IPS-NIHi11 (cell line): ENCODE data around the gene FGFBP2.
"Not testable (repeated sequence)": the region's sequence is repeated elsewhere in the genome, so short reads cannot be mapped to it uniquely, and the experiment has no call there.

Experiments
- DNase-seq: peaks from one replicate; pipeline ENCODE4 v3.0.0; 2012; ENCODE audit warnings: mixed read lengths, low spot score

The FGFBP2 gene

DNA sequence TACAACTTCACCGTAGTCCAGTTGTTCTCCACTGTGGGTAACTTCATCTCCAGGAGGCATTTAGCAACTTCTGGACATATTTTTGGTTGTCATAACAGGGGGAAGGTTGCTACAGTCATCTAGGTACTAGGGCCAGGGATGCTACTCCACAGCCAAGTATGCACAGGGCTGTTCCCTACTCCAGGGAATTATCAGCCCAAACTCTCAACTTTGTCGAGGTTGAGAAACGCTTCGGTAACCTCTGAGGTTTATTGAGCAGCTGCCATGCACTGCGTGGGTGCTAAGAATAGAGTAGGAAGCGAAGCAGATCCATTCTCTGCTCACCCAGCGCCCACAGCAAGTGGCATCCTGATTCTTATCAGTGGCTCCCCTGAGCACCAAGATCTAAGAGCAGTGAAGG, 32.7 kb downstream of the FGFBP2 start:
- no peak for DNase-seq

DNA sequence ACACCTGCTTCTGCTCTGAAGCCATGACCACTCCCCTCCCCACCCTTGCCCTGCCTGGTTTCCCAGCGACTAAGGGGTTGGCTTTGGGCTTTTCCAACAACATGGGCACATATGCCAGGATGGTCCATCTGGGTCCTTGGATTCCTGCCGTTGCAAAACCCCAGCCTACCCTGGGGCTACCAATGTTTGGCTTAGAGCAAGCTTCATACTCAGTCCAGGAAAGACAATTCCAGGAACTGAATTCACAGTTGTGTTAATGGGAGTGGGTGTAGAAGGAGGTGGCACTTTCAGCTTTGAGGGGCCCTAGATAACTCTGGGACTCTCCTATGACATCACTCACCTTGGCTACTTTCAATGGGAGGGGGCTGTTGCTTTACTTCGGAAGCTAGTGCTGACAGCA, 33.4 kb downstream of the FGFBP2 start:
- DNase-seq = no peak

DNA sequence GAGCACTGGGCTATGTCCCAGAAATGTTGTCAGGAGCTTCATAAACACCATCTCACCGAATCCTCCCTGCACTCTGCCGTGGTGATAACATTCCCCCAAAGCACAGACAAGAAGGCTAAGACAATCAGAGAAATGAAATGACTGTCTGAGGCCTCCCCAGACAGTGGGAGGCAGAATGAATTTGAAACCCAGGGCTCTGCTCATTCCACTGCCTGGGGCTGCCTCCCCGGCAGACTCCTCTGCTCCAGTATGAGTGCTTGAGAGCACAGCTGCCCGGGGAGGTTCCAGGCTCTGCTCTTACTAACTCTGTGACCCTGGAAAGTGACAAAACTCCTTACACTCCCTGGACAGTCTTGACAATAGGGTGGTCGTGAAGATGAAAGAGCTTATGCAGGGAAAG, 34.1 kb downstream of the FGFBP2 start:
- no peak for DNase-seq

DNA sequence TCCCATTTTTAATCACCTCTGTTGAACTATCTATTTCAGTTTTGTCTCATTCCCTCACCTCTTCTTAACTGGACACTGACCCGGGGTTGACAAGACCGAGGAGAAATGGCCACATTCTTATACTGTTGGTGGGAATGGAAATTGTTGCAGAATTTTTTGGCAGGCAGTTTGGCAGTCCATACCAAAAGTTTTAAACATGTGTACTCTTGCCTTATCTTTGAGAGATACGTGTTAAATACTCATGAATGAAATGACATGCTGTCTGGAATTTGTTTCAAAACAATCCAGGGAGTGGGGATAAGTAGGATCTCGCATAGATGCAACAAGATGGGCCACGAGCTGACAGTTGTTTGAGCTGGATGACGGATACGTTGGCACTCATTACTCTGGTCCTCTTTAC, 36.5 kb downstream of the FGFBP2 start:
- DNase-seq = no peak

- no peak for DNase-seq
Measured at GRCh38 chr4:15925830-15926229, 37.1 kb downstream of the FGFBP2 start.

GRCh38 chr4:15921592-15921932, 41.4 kb downstream of the FGFBP2 start:
- DNase-seq = no peak

- DNase-seq = no peak
Measured at GRCh38 chr4:15920723-15921591, 42.0 kb downstream of the FGFBP2 start.

DNA sequence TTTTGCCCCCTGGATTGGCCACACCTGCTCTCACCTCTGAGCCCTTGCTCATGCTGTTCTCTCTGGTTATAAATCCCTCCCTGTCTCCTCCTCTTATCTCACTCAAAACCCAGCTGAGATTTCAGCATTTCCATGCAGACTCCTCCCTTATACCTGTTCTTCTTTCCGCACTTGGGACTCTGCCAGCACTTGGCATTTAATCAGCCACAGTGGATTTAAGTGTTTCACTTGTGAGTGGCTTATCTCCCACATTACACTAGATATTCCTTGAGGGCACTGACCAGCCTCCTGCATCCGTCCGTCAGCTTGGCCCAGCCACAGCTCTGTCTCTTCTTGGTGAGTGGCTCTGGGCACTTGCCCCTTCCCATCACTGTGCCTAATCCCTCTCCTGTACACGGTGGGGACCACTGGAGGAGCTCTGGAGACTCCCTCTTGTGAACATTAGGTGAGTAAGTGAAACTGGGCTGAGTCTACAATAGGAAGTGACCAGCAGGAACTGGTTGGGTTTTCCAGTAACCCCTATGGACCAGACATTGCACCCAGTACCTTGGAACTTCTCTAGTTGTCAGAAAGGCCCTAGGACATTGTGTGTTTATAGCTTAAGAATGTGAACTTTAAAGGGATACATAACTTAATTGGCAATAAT, 44.4 kb downstream of the FGFBP2 start:
- DNase-seq = no peak

GRCh38 chr4:15917297-15917696, 45.7 kb downstream of the FGFBP2 start:
- no peak for DNase-seq

- DNase-seq = not testable (repeated sequence)
Measured at GRCh38 chr4:15916358-15916757, 46.6 kb downstream of the FGFBP2 start.

GRCh38 chr4:15914736-15915135, 48.2 kb downstream of the FGFBP2 start:
- DNase-seq = no peak

DNA sequence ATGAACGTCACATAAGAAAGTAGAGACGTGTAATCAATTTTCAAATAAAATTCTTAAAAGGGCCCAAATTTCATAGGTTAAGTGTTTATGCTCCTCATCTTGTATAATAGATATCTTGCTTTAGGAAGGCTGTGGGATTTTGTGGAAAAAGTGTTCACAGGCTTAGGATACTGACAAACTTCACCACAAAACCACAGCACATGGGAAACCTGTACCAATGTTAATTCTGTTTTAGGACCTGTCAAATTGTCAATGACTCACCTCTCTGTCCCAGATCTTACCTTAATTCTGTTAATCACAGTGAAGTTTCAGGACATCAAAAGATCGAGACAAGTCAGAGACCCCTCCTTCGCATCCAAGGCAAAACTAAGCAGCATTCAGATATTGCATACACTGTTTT, 48.7 kb downstream of the FGFBP2 start:
- no peak for DNase-seq

GRCh38 chr4:15913631-15913970, 49.4 kb downstream of the FGFBP2 start:
- DNase-seq = no peak

DNA sequence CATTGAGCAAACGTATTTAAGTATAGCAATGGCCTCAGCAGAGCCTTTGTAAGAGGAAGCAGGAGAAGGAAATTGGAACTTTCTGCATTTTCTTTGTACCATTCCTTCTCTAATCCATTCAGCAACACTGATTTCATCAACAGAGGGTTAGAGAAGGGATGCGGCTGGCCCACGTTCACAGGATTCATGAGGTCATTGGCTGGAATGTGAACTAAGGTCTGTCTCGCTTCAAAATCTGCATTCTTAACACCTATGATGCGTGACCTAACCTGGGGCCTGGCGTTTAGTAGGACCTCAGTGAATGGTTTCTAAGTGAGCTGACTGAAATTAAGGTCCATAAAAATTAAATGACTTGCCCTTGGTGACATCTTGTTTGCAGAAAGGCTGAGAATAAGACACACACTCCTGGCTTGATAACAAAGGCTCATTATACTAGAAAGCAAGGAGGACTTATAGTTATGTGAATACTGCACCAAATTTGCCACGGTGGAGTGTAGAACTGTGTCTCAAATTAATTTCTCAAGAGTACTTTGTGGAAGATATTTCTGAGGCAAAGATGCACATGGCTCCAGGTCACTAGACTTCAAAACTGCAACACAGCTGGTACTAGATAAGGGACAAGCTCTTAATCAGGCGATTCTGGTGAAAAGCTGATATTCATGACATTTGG, 49.9 kb downstream of the FGFBP2 start:
- no peak for DNase-seq

DNA sequence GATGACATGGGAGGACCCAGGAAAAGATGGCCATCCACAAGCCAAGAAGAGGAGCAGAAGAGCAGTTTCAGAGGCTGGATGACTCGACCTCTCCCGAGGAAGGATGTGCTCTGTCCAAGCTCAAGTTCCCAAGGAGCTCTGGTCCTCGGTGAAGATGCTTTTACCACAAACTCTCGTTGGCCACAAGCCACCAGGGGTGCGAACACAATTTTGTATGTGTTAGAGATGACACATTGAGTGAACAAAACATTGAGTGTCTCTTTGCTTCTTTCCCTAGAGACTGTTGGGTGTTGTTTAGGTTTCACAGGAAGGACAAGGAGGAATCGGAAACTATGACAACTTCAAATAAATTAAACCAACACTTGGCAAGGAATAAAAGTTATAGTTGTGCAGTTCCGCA, 50.7 kb downstream of the FGFBP2 start:
- no peak for DNase-seq
